ENCODE results near the gene USP44.

Gene USP44

DNA sequence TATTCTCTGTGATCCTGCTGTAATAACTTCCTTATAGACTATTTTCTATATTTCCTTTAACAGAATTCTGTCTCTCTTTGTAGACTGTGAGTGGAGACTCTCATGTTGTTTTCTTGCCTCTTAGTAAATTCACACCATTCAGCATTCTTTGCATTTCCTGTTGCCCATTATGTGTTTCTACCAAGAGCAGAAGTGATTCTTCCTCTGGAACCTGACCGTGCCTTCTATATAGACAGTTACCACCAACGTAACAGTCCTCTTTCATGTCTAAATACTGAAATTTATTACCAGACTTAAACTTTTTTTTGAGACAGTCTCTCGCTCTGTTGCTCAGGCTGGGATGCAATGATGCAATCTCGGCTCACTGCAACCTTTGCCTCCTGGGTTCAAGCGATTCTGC is 46.2 kb downstream of the USP44 start:
- no peaks in the 10 kb centered on the region for H3K9me2 ChIP-seq (replicated peaks; ENCODE audit: insufficient read depth, low read length)
- peaks cover 14% of the 10 kb centered on the region; the same call in 1 of the 2 replicates for H3K79me2 ChIP-seq (ENCODE audit: insufficient read depth, low read length)
- no peaks in the 10 kb centered on the region for H3F3A ChIP-seq (ENCODE audit: insufficient read depth)
- no peak overlapping the region for H3K4me3 ChIP-seq (ENCODE audit: insufficient read depth, low read length, poor library complexity, severe bottlenecking)
- H3K9me3 ChIP-seq (ENCODE audit: insufficient read depth, low read length) = no peaks in the 10 kb centered on the region
- H4K20me1 ChIP-seq (ENCODE audit: low read depth, low read length) = no peaks in the 10 kb centered on the region
- H3K27ac ChIP-seq (ENCODE audit: low read depth, low read length) = no peak overlapping the region
- no peak overlapping the region for H2AFZ ChIP-seq (ENCODE audit: low read depth, low read length, severe bottlenecking)
- TF ChIP-seq, protein P1, sequence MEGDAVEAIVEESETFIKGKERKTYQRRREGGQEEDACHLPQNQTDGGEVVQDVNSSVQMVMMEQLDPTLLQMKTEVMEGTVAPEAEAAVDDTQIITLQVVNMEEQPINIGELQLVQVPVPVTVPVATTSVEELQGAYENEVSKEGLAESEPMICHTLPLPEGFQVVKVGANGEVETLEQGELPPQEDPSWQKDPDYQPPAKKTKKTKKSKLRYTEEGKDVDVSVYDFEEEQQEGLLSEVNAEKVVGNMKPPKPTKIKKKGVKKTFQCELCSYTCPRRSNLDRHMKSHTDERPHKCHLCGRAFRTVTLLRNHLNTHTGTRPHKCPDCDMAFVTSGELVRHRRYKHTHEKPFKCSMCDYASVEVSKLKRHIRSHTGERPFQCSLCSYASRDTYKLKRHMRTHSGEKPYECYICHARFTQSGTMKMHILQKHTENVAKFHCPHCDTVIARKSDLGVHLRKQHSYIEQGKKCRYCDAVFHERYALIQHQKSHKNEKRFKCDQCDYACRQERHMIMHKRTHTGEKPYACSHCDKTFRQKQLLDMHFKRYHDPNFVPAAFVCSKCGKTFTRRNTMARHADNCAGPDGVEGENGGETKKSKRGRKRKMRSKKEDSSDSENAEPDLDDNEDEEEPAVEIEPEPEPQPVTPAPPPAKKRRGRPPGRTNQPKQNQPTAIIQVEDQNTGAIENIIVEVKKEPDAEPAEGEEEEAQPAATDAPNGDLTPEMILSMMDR (IDR thresholded peaks at IDR 0.05; ENCODE audit: insufficient read depth, low read length, poor library complexity, severe bottlenecking) = no peak
- no peak for TF ChIP-seq EZH2phosphoT487 (conservative IDR thresholded peaks at IDR 0.05; ENCODE audit: low read length)
- H3K9ac ChIP-seq (ENCODE audit: low read length) = no peak overlapping the region
- H3K36me3 ChIP-seq (ENCODE audit: low read length) = peaks cover 42% of the 10 kb centered on the region; the same call in 1 of the 2 replicates
- no peaks in the 10 kb centered on the region for H3K27me3 ChIP-seq (ENCODE audit: low read length)
- no peak overlapping the region for H3K4me2 ChIP-seq (ENCODE audit: low read depth, low read length, poor library complexity, severe bottlenecking)

DNA sequence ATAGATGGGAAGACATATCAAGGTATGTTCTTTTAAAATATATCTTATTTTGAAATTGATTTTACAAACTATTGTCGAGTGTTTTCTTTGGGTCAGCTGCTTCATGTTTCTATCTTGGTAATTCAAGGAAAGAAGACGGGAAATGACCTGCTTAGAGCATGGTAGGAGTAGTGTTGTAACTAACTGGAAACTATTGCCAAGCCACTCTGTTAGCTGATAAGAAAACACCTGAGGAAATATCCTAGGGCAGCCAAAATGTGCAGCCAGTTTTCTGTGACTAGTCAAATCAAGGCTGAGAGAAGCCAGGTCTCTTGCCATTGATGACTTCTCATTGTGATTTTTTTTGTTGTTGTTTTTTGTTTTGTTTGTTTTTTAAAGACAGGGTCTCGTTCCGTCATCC is 47.1 kb downstream of the USP44 start:
- H3K9me2 ChIP-seq (replicated peaks; ENCODE audit: insufficient read depth, low read length) = no peaks in the 10 kb centered on the region
- no peaks in the 10 kb centered on the region for H4K20me1 ChIP-seq (ENCODE audit: low read depth, low read length)
- H3K27ac ChIP-seq (ENCODE audit: low read depth, low read length) = no peak overlapping the region
- peaks cover 47% of the 10 kb centered on the region for H3K36me3 ChIP-seq (ENCODE audit: low read length)
- H3K27me3 ChIP-seq (ENCODE audit: low read length) = no peaks in the 10 kb centered on the region
- no peak for TF ChIP-seq EZH2phosphoT487 (conservative IDR thresholded peaks at IDR 0.05; ENCODE audit: low read length)
- TF ChIP-seq, protein P1 (IDR thresholded peaks at IDR 0.05; ENCODE audit: insufficient read depth, low read length, poor library complexity, severe bottlenecking) = no peak
- H2AFZ ChIP-seq (ENCODE audit: low read depth, low read length, severe bottlenecking) = no peak overlapping the region
- no peak overlapping the region for H3K9ac ChIP-seq (ENCODE audit: low read length)
- no peaks in the 10 kb centered on the region for H3F3A ChIP-seq (ENCODE audit: insufficient read depth)
- H3K4me2 ChIP-seq (ENCODE audit: low read depth, low read length, poor library complexity, severe bottlenecking) = no peak overlapping the region
- H3K4me3 ChIP-seq (ENCODE audit: insufficient read depth, low read length, poor library complexity, severe bottlenecking) = no peak overlapping the region
- no peaks in the 10 kb centered on the region for H3K9me3 ChIP-seq (ENCODE audit: insufficient read depth, low read length)
- H3K79me2 ChIP-seq (ENCODE audit: insufficient read depth, low read length) = peaks cover 14% of the 10 kb centered on the region; the same call in 1 of the 2 replicates

DNA sequence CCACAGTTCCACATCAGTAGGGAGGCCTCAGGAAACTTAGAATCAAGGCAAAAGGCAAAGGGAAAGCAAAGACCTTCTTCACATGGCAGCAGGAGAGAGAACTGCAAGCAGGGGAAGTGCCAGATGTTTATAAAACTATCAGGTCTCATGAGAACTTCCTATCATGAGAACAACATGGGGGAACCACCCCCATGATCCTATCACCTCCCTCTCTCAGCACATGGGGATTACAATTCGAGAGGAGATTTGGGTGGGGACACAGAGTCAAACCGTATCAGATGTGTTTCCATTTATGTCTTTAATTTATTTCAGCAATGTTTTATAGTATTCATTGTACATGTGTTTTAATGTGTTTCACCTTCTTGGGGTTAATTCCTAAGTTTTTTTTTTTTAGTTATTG is 51.5 kb downstream of the USP44 start:
- no peak overlapping the region for H3K4me2 ChIP-seq (ENCODE audit: low read depth, low read length, poor library complexity, severe bottlenecking)

More for the DNA sequence above, 51.5 kb downstream of the USP44 start:
- Histone ChIP-seq H3K4me3 (ENCODE audit: insufficient read depth, low read length, poor library complexity, severe bottlenecking) (no peak overlapping the region), H3K27me3 (ENCODE audit: low read length) (no peaks in the 10 kb centered on the region), H3K9me3 (ENCODE audit: insufficient read depth, low read length) (no peaks in the 10 kb centered on the region), H3K36me3 (ENCODE audit: low read length) (peaks cover 62% of the 10 kb centered on the region), H3K9ac (ENCODE audit: low read length) (no peak overlapping the region), H3K9me2 (replicated peaks; ENCODE audit: insufficient read depth, low read length) (no peaks in the 10 kb centered on the region), H3K27ac (ENCODE audit: low read depth, low read length) (no peak overlapping the region), H4K20me1 (ENCODE audit: low read depth, low read length) (no peaks in the 10 kb centered on the region), H3K79me2 (ENCODE audit: insufficient read depth, low read length) (peaks cover 14% of the 10 kb centered on the region; the same call in 1 of the 2 replicates), H2AFZ (ENCODE audit: low read depth, low read length, severe bottlenecking) (no peak overlapping the region), H3F3A (ENCODE audit: insufficient read depth) (no peaks in the 10 kb centered on the region)
- no peak for TF ChIP-seq EZH2phosphoT487 (conservative IDR thresholded peaks at IDR 0.05; ENCODE audit: low read length)
- TF ChIP-seq, protein P1 (IDR thresholded peaks at IDR 0.05; ENCODE audit: insufficient read depth, low read length, poor library complexity, severe bottlenecking) = no peak

Measured in SU-DHL-6 (cell line).